Fibroblast of lung (primary cell): ENCODE data around the gene TRAF6.

ENCODE experiments used
- EZH2 ChIP-seq: IDR thresholded peaks from 2 replicates; pipeline ENCODE4 v1.5.1; 2012; ENCODE audit warnings: low read length, control low read depth, mild to moderate bottlenecking; ENCODE audit errors: missing control alignments
- TF ChIP-seq, protein P1 (sequence below), 2 donors: IDR thresholded peaks in 1 of 2; conservative IDR thresholded peaks in 1 of 2; 1 replicate in 1 of 2; 2 replicates in 1 of 2; pipeline ENCODE4 v1.5.1; 2011 to 2012; ENCODE audit warnings: low read length in 2 of 2, control low read depth in 1 of 2, inconsistent platforms in 1 of 2, low read depth in 1 of 2, mild to moderate bottlenecking in 1 of 2

DNA sequence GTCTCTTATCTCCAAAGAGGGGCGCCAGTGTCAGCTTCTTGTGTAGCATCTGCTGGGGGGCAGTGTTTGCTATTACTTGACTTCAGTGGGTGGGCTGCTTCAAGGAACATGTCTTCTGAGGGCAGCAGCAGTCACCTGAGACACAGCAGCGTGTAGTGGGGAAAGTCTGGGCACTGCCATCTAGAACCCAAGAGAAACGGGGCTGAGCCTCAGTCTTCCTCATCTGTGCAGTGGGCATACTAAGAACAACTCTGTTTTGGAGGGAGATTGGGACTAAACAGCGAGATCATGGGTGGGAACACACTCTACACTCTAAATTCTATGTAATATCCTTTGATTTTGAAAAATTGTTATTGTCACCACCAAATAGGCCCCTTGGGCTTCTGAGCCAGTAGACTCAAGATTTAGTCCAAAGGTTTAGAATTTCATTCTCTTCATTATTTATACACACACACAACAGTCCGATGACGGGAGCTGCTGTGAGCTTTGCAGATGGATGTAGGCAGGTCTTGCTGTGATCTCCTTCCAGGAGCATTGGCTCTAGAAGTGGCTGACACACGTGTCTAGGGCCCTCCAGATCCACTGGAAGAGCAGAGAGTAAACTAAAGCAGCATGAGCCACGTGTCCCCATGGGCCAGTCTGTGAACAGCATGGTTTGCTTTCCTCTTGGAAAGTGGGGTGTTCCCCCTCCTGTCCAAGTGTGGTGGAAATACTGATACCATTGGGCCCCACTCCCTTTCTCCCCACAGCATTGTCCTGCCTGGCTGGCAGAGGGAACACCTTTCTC, 51.8 kb downstream of the TRAF6 start:
- TF ChIP-seq, protein P1, sequence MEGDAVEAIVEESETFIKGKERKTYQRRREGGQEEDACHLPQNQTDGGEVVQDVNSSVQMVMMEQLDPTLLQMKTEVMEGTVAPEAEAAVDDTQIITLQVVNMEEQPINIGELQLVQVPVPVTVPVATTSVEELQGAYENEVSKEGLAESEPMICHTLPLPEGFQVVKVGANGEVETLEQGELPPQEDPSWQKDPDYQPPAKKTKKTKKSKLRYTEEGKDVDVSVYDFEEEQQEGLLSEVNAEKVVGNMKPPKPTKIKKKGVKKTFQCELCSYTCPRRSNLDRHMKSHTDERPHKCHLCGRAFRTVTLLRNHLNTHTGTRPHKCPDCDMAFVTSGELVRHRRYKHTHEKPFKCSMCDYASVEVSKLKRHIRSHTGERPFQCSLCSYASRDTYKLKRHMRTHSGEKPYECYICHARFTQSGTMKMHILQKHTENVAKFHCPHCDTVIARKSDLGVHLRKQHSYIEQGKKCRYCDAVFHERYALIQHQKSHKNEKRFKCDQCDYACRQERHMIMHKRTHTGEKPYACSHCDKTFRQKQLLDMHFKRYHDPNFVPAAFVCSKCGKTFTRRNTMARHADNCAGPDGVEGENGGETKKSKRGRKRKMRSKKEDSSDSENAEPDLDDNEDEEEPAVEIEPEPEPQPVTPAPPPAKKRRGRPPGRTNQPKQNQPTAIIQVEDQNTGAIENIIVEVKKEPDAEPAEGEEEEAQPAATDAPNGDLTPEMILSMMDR (conservative IDR thresholded peaks at IDR 0.05 in 1 of 2, IDR thresholded peaks at IDR 0.05 in 1 of 2; ENCODE audit: low read depth in 1 of 2, low read length in 2 of 2) = no peak
- no peak for TF ChIP-seq EZH2
